NCI-H2029 (cell line): Measurements from ENCODE around the gene FBRS.
"Not testable (repeated sequence)": the region's sequence is repeated elsewhere in the genome, so short reads cannot be mapped to it uniquely, and the experiment has no call there.

Experiments used
- DNase-seq: peaks from one replicate; lab custom pipeline; 2025; lab: John Stamatoyannopoulos, UW

The FBRS gene

GRCh38 chr16:30657866-30658730 is at the start of gene FBRS:
TSS of gene FBRS (plus strand) at chr16:30658431. CDS start at chr16:30659519, 1,088 bp downstream.
- peak; percentile 99 for DNase-seq

DNA sequence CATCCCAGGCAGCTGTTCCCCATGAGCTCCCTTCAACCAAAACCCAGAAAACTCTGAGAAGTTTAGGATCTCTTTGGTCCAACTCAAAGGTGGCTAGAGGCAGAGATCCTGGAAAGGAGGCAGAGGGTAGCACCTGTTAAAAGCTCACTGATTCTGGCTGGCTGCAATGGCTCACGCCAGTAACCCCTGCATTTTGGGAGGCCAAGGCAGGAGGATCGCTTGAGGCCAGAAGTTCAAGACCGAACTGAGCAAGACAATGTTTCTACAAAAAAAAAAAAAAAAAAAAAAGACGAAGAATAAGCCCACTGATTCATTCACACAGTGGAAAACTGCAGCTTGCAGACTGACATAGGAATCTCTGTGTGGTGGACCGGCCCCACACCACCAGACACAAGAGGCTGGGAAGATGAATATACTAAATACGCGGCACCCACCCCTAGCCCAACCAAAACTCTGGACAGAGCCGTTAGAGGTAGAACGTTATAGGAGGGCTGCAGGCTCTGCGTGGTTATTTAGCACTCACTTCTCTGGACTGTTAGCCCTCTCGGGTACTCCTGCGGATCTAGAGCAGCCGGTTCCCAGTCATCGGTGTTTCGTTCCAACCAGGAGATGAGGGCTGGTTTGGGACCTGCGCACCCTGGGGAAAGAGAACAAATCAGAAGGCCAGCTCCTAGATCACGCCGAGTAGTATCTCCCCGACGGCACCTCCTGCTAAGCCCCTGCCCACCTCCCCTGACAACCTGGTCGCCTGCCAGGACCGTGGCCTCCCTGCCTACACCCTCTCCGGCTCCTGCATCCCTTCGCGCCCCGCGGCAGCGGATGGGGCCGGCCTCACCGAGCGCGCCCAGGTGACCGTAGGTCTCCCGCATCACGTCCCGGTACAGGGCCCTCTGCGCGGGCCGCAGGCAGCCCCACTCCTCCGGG is 49.0 kb upstream of the FBRS start:
- DNase-seq: peak; percentile 22

GRCh38 chr16:30609926-30610839 is 48.0 kb upstream of the FBRS start, which contains the start of gene ZNF689:
TSS of gene ZNF689 (minus strand) at chr16:30610389. CDS start at chr16:30610041, 348 bp downstream.
- DNase-seq: peak; percentile 90

GRCh38 chr16:30615358-30616091 is 42.7 kb upstream of the FBRS start:
- peak; percentile 20 for DNase-seq

- no peak for DNase-seq
Observed at GRCh38 chr16:30619202-30619601, 39.0 kb upstream of the FBRS start.

DNA sequence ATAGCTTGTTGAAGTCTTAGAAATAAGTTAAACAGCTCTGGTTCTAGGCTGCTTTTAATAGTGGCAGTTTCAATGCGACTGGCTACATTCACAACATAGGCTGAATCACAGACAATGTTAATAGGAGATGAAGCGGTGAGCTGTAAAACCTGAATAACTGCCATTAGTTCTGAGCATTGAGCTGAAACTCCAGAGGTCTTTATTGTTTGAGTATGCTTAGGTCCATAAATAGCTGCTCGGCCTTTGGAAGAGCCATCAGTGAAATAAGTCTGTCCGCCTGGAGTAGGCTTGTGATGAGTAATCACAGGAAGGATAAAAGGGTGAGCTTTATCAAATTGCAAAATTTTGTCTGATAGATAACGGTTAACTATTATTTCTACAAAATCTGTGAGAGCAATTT is 38.6 kb upstream of the FBRS start:
- DNase-seq: no peak

DNA sequence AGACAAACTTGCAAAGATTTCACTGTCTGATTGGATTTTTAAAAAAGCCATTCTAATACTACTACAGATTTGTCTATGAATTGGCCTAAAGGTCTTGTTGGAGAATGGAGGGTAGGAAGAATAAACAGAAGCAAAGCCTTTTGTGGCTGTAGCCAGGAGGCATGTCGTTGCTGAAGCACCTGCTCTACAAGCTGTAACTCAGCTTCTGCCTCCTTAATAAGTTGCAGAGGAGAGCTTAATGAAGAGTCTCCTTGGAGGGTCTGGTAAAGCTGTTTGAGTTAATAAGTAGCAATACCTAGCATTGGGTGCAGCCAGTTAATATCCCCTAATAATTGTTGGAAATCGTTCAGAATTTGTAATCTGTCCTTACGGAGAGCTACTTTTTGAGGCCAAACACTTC is 38.1 kb upstream of the FBRS start:
- DNase-seq: no peak

- DNase-seq: no peak
Observed at GRCh38 chr16:30621765-30622164, 36.5 kb upstream of the FBRS start.

DNA sequence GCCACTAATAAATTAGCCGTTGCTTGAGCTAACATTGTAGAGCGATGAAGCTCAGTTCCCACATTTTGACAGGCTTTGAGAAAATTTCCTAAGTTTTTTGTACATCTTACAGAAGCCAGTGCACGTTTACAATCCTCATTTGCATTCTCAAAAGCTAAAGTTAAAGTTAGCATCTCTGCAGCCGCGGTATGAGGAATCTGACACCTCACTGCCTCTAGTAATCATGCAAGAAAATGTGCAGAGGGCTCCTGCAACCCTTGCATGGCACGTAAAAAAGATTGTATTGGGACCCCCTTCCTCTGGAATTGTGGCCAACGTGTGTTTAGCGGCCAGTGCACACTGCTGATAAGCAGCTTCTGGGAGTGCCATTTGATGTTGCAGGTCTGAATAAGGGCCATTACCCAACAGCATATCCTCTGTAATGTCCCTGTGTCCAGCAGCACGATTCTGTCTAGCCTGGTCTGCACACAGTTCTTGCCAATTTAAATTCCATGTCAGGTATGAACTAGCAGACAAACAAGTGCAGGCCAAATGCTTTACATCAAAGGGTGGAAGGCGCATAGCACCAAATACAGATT is 35.7 kb upstream of the FBRS start:
- no peak for DNase-seq

DNA sequence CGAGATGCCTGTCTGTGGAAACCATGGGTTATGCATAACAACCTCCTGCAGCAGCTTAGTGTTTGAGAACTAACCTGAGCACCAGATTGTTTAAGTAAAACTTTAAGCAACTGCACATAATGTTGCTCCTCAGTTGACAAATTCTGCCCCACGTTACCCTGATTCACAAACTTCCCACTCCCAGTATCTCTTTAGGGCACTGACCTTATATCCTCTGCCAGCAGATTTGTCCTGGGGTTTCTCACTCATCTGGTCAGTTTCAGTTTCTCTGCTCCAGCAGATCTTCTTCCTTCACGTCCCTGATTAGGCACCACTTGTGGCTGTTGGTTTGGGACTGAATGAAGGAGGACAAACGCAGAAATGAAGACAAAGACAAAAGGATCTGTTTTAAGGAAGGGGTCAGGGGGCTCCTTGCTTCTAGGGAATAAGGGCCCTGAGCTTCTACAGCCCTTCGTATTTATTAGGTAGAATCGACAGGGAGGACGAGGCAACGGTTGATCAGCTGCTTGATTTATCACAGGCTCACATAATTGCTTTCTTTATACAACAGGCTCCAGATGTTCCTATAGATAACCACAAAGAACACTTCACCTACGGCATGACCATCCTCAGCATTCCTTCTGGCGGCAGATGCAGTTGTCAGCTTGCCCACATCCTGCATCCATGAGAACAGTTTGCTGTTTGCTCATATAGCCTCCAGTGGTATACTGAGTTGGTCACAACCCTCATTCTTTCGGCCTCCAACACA is 34.5 kb upstream of the FBRS start:
- DNase-seq: no peak

- DNase-seq: no peak
Observed at GRCh38 chr16:30626236-30626635, 32.0 kb upstream of the FBRS start.

GRCh38 chr16:30628628-30629540 is 29.3 kb upstream of the FBRS start:
- DNase-seq: peak; percentile 67

GRCh38 chr16:30632454-30632853 is 25.8 kb upstream of the FBRS start:
- not testable (repeated sequence) for DNase-seq

GRCh38 chr16:30633526-30633925 is 24.7 kb upstream of the FBRS start:
- DNase-seq: no peak

GRCh38 chr16:30636599-30636998 is 21.6 kb upstream of the FBRS start:
- no peak for DNase-seq

DNA sequence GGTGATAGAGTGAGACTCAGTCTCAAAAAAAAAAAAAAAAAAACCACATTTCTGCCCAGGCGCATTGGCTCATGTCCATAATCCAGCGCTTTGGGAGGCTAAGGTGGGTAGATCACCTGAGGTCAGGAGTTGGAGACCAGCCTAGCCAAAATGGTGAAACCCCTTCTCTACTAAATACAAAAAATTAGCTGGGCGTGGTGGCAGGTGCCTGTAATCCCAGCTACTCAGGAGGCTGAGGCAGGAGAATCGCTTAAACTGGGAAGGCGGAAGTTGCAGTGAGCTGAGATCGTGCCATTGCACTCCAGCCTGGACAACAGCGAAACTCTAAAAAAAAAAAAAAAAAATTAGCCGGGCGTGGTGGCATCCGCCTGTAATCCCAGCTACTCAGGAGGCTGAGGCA is 21.1 kb upstream of the FBRS start:
- not testable (repeated sequence) for DNase-seq

GRCh38 chr16:30637944-30638343 is 20.3 kb upstream of the FBRS start:
- peak; percentile 9 for DNase-seq

- no peak for DNase-seq
Observed at GRCh38 chr16:30641378-30641982, 16.8 kb upstream of the FBRS start.
